GM12878 (cell line): ENCODE measurements around the gene PLEKHG2. TPM values are rescaled to one million over a fixed set of nuclear protein-coding genes. Genes with fewer than 3 reads are reported as not detected.

Experiments used
- ATAC-seq: fragments of 200-7000 bp; cut with Tn5 transposase; 3 replicates; pipeline ENCODE4 v1.9.1; 2020; ENCODE audit warnings: mild to moderate bottlenecking, moderate library complexity
- BruUV-seq: library from RNA; stranded (reverse); fragments of 400-500 nt; replicated peaks from 2 replicates; lab custom pipeline; 2021; lab: Mats Ljungman, UMichigan
- CTCF ChIA-PET: fragments of 300-600 bp; sonication (Branson Sonifier 250); formaldehyde crosslinking; extraction: SDS; loops from one replicate; lab custom pipeline; 2021; ENCODE audit warnings: inconsistent platforms; lab: Yijun Ruan, JAX
- POLR2A ChIA-PET: fragments of 350-600 bp; formaldehyde crosslinking; extraction: SDS; loops from one replicate; lab custom pipeline; 2021; ENCODE audit warnings: inconsistent platforms; lab: Charles Lee
- RAD21 ChIA-PET: fragments of 300-600 bp; sonication (Branson Sonifier 250); formaldehyde crosslinking; loops from one replicate; lab custom pipeline; 2023; ENCODE audit warnings: antibody characterized with exemption; ENCODE audit not compliant: unreplicated experiment; lab: Charles Lee
- SMC1A ChIA-PET: fragments of 300-600 bp; sonication (Branson Sonifier 250); formaldehyde crosslinking; loops from one replicate; lab custom pipeline; 2023; ENCODE audit not compliant: unreplicated experiment, uncharacterized antibody; lab: Charles Lee
- DNase-seq: peaks from one replicate; pipeline ENCODE4 v3.0.0-alpha.2; 2011; ENCODE audit warnings: low read depth, low spot score
- FAIRE-seq: peaks from 3 replicates; lab custom pipeline; 2011; peaks lifted over from hg19 to GRCh38; lab: Jason Lieb, UNC
- H2AFZ ChIP-seq: 2 replicates; pipeline ENCODE4 v1.6.0; 2011; ENCODE audit warnings: low read depth, low read length, control low read depth; ENCODE audit not compliant: control insufficient read depth
- H3K27ac ChIP-seq: 2 replicates; pipeline ENCODE4 v1.5.1; 2011; ENCODE audit warnings: control low read depth; ENCODE audit not compliant: control insufficient read depth, insufficient read depth
- H3K27me3 ChIP-seq, 2 experiments: replicated peaks in 1 of 2; 2 replicates each; pipeline versions ENCODE4 v1.6.0 to v1.6.1; 2011; ENCODE audit warnings: low read length in 1 of 2; ENCODE audit not compliant: control insufficient read depth in 2 of 2, insufficient read depth in 2 of 2
- H3K36me3 ChIP-seq, 2 experiments: 2 replicates each; pipeline ENCODE4 v1.5.1; 2011; ENCODE audit warnings: low read length in 1 of 2; ENCODE audit not compliant: control insufficient read depth in 2 of 2, insufficient read depth in 2 of 2
- H3K4me1 ChIP-seq: 2 replicates; pipeline ENCODE4 v1.6.1; 2011; ENCODE audit warnings: mild to moderate bottlenecking, low read length, moderate library complexity, mixed read lengths; ENCODE audit not compliant: control insufficient read depth, insufficient read depth
- H3K4me2 ChIP-seq: 2 replicates; pipeline ENCODE4 v1.6.0; 2011; ENCODE audit warnings: control low read depth; ENCODE audit not compliant: control insufficient read depth, insufficient read depth
- H3K4me3 ChIP-seq: fragments of 200-600 bp; sonication (generic); 2 replicates; pipeline ENCODE4 v1.5.1; 2016
- H3K79me2 ChIP-seq: 2 replicates; pipeline ENCODE4 v1.6.0; 2011; ENCODE audit warnings: low read length; ENCODE audit not compliant: control insufficient read depth, insufficient read depth
- H3K9ac ChIP-seq: 2 replicates; pipeline ENCODE4 v1.8.0; 2011; ENCODE audit warnings: low read length, control low read depth, mixed read lengths; ENCODE audit not compliant: control insufficient read depth, insufficient read depth
- H3K9me3 ChIP-seq: replicated peaks from 3 replicates; pipeline ENCODE4 v1.5.1; 2011; ENCODE audit warnings: mild to moderate bottlenecking, low read length; ENCODE audit not compliant: control insufficient read depth, insufficient read depth
- H4K20me1 ChIP-seq: 2 replicates; pipeline ENCODE4 v1.6.0; 2011; ENCODE audit not compliant: control insufficient read depth, insufficient read depth
- EP300 ChIP-seq, 2 experiments: fragments of 150-350 bp in 1 of 2; IDR thresholded peaks; 2 replicates each; pipeline ENCODE4 v1.6.1; 2011 to 2012; ENCODE audit warnings: low read depth in 2 of 2, low read length in 2 of 2, borderline replicate concordance in 1 of 2, improper control_type of control experiment in 1 of 2, inconsistent platforms in 1 of 2; ENCODE audit not compliant: control insufficient read depth in 1 of 2
- FOXM1 ChIP-seq: IDR thresholded peaks from 2 replicates; pipeline ENCODE4 v1.6.1; 2012; ENCODE audit warnings: low read depth, mild to moderate bottlenecking, inconsistent platforms, low read length, moderate library complexity
- GATAD2B ChIP-seq: fragments of 450-650 bp; conservative IDR thresholded peaks from 2 replicates; pipeline ENCODE4 v1.6.1; 2017; ENCODE audit warnings: low read depth, mild to moderate bottlenecking, moderate library complexity
- HDAC2 ChIP-seq: fragments of 200-600 bp; sonication (generic); IDR thresholded peaks from 2 replicates; pipeline ENCODE4 v1.6.1; 2017
- MXI1 ChIP-seq: fragments of 150-350 bp; IDR thresholded peaks from 2 replicates; pipeline ENCODE4 v1.6.1; 2011; ENCODE audit warnings: low read depth, mild to moderate bottlenecking, inconsistent platforms, low read length, improper control_type of control experiment
- POLR2AphosphoS5 ChIP-seq: IDR thresholded peaks from 2 replicates; pipeline ENCODE4 v1.6.1; 2011; ENCODE audit warnings: mild to moderate bottlenecking, low read length, inconsistent platforms
- RBBP5 ChIP-seq: fragments of 200-600 bp; sonication (generic); conservative IDR thresholded peaks from 2 replicates; pipeline ENCODE4 v1.6.1; 2016
- RELA ChIP-seq: fragments of 450-650 bp; IDR thresholded peaks from 2 replicates; pipeline ENCODE4 v1.8.0; 2014; ENCODE audit warnings: borderline replicate concordance; ENCODE audit not compliant: partially characterized antibody
- SIN3A ChIP-seq: IDR thresholded peaks from 2 replicates; pipeline ENCODE4 v1.6.1; 2012; ENCODE audit warnings: low read depth, low read length, improper control_type of control experiment
- SMARCA5 ChIP-seq: fragments of 450-650 bp; IDR thresholded peaks from 2 replicates; pipeline ENCODE4 v1.6.1; 2017; ENCODE audit warnings: mild to moderate bottlenecking
- SREBF2 ChIP-seq: IDR thresholded peaks from 2 replicates; pipeline ENCODE4 v1.6.1; 2012; ENCODE audit warnings: mild to moderate bottlenecking, low read length
- WGBS: methylation state at CpG from one replicate; pipeline ENCODE4 v1.1.6; 2016; ENCODE audit warnings: low lambda C conversion rate; ENCODE audit not compliant: insufficient replicate concordance, insufficient coverage; ENCODE audit errors: missing lambda C conversion rate; 5-methylcytosine and 5-hydroxymethylcytosine counted together
- in situ Hi-C: fragments of 300-500 bp; cut with MboI; formaldehyde crosslinking; loops from 9 replicates; pipeline ENCODE4 v1.14.3; 2018; ENCODE audit warnings: mixed read lengths
- intact Hi-C: fragments of 100-400 bp; cut with micrococcal nuclease; formaldehyde crosslinking; loops from one replicate; pipeline ENCODE4 v1.14.2; 2022; ENCODE audit not compliant: unreplicated experiment
- polyA plus RNA-seq, 11 experiments: library from polyadenylated mRNA; depleted of rRNA in 4 of 11; unstranded in 6 of 11; stranded (reverse) in 5 of 11; fragments of >200 nt; fragmentation: Nextera tagmentation in 4 of 11; fragmentation: Illumina TruSeq in 1 of 11; extraction: Ambion mirVana in 4 of 11; extraction: Trizol in 1 of 11; gene quantifications; 1 replicate in 1 of 11; 2 replicates in 10 of 11; pipeline versions ENCODE4 v1.2.1 to v1.2.3, GENCODE V29; 2011 to 2016; ENCODE audit warnings: inconsistent platforms in 2 of 11, missing spikeins in 2 of 11, low read depth in 1 of 11
- total RNA-seq, 4 experiments: library from RNA; depleted of rRNA in 3 of 4; stranded (reverse); fragments of >200 nt in 3 of 4; fragmentation: Illumina TruSeq in 1 of 4; extraction: Trizol in 1 of 4; gene quantifications; 2 replicates each; pipeline versions ENCODE4 v1.2.1 to v1.2.3, GENCODE V29; 2013 to 2021
- TF ChIP-seq, protein P1 (sequence below): fragments of 450-650 bp; IDR thresholded peaks from 2 replicates; pipeline ENCODE4 v1.6.1; 2016; ENCODE audit warnings: mild to moderate bottlenecking
- TF ChIP-seq, protein P2 (sequence below): fragments of 150-350 bp; IDR thresholded peaks from 2 replicates; pipeline ENCODE4 v1.6.1; 2014; ENCODE audit warnings: mild to moderate bottlenecking, low read depth, low read length
- TF ChIP-seq, protein P3 (sequence below): fragments of 450-650 bp; IDR thresholded peaks from 2 replicates; pipeline ENCODE4 v1.6.1; 2016; ENCODE audit warnings: mild to moderate bottlenecking, moderate library complexity, borderline replicate concordance

PLEKHG2 gene
- total and polyA plus RNA-seq, 10 of the 15 experiments (the other 5 are each of a cell fraction or from before 2014, with no cell fraction given): 3.0 to 62.5 (median 17.2) TPM

DNA sequence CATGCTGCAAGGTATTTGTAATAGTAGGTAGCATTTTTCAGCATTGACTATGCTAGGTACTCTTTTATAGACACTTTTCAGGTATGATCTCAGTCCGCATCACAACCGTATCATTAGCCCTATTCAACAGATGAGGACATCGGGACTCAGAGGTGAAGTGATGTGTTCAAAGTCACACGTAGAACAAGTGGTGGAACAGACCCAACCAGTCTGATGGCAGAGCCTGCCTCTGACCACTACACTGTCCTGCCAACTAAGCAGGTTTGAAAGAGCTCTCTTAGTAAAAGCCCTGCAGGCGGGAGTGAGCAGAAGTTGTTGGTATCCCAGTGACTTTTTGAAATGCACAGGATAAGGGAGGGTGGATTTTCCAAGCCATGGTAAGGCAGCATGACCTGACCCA lies 41.7 kb upstream of the PLEKHG2 start:
- ChIA-PET RAD21 (no interaction called here), POLR2A (no interaction called here), CTCF (no interaction called here), SMC1A (no interaction called here)
- no peak overlapping the region for H2AFZ ChIP-seq
- ATAC-seq (no peak), DNase-seq (no peak), FAIRE-seq (no peak)
- TF ChIP-seq SIN3A: no peak
- TF ChIP-seq, protein P1, sequence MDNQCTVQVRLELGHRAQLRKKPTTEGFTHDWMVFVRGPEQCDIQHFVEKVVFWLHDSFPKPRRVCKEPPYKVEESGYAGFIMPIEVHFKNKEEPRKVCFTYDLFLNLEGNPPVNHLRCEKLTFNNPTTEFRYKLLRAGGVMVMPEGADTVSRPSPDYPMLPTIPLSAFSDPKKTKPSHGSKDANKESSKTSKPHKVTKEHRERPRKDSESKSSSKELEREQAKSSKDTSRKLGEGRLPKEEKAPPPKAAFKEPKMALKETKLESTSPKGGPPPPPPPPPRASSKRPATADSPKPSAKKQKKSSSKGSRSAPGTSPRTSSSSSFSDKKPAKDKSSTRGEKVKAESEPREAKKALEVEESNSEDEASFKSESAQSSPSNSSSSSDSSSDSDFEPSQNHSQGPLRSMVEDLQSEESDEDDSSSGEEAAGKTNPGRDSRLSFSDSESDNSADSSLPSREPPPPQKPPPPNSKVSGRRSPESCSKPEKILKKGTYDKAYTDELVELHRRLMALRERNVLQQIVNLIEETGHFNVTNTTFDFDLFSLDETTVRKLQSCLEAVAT: no peak
- TF ChIP-seq SMARCA5: no peak
- TF ChIP-seq, protein P2, sequence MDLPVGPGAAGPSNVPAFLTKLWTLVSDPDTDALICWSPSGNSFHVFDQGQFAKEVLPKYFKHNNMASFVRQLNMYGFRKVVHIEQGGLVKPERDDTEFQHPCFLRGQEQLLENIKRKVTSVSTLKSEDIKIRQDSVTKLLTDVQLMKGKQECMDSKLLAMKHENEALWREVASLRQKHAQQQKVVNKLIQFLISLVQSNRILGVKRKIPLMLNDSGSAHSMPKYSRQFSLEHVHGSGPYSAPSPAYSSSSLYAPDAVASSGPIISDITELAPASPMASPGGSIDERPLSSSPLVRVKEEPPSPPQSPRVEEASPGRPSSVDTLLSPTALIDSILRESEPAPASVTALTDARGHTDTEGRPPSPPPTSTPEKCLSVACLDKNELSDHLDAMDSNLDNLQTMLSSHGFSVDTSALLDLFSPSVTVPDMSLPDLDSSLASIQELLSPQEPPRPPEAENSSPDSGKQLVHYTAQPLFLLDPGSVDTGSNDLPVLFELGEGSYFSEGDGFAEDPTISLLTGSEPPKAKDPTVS: no peak
- TF ChIP-seq GATAD2B: no peak
- no peak for TF ChIP-seq RELA
- TF ChIP-seq MXI1: no peak
- TF ChIP-seq RBBP5: no peak
- no peak for TF ChIP-seq FOXM1
- TF ChIP-seq HDAC2: no peak
- TF ChIP-seq POLR2AphosphoS5: no peak
- TF ChIP-seq EP300 (IDR thresholded peaks at IDR 0.05; ENCODE audit: borderline replicate concordance in 1 of 2, control insufficient read depth in 1 of 2, low read depth in 2 of 2, low read length in 2 of 2): no peak
- no peak for TF ChIP-seq SREBF2
- TF ChIP-seq, protein P3, sequence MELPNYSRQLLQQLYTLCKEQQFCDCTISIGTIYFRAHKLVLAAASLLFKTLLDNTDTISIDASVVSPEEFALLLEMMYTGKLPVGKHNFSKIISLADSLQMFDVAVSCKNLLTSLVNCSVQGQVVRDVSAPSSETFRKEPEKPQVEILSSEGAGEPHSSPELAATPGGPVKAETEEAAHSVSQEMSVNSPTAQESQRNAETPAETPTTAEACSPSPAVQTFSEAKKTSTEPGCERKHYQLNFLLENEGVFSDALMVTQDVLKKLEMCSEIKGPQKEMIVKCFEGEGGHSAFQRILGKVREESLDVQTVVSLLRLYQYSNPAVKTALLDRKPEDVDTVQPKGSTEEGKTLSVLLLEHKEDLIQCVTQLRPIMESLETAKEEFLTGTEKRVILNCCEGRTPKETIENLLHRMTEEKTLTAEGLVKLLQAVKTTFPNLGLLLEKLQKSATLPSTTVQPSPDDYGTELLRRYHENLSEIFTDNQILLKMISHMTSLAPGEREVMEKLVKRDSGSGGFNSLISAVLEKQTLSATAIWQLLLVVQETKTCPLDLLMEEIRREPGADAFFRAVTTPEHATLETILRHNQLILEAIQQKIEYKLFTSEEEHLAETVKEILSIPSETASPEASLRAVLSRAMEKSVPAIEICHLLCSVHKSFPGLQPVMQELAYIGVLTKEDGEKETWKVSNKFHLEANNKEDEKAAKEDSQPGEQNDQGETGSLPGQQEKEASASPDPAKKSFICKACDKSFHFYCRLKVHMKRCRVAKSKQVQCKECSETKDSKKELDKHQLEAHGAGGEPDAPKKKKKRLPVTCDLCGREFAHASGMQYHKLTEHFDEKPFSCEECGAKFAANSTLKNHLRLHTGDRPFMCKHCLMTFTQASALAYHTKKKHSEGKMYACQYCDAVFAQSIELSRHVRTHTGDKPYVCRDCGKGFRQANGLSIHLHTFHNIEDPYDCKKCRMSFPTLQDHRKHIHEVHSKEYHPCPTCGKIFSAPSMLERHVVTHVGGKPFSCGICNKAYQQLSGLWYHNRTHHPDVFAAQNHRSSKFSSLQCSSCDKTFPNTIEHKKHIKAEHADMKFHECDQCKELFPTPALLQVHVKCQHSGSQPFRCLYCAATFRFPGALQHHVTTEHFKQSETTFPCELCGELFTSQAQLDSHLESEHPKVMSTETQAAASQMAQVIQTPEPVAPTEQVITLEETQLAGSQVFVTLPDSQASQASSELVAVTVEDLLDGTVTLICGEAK: no peak
- no peak overlapping the region for H3K4me2 ChIP-seq
- no peak overlapping the region for H3K27ac ChIP-seq
- intact Hi-C loops: no loop called here
- H3K36me3 ChIP-seq: peaks cover 4 to 17% of the 10 kb centered on the region in 2 experiments; a peak in 3 of 4 replicates
- no peaks in the 10 kb centered on the region for H3K4me1 ChIP-seq
- no peaks in the 10 kb centered on the region for H3K27me3 ChIP-seq
- no peaks in the 10 kb centered on the region for H4K20me1 ChIP-seq
- no peak overlapping the region for H3K9ac ChIP-seq
- no TSS peak for BruUV-seq
- no peak overlapping the region for H3K4me3 ChIP-seq
- H3K9me3 ChIP-seq: no peaks in the 10 kb centered on the region
- no peaks in the 10 kb centered on the region for H3K79me2 ChIP-seq
- in situ Hi-C loops: no loop called here
- WGBS: 100% methylated on average over 5 of the region's 5 CpGs
